K562 (cell line): Measurements from ENCODE around the gene ASAH2B. TPM values are rescaled to one million over a fixed set of nuclear protein-coding genes. Genes with fewer than 3 reads are reported as not detected.
"Not testable (repeated sequence)": the region's sequence is repeated elsewhere in the genome, so short reads cannot be mapped to it uniquely, and the experiment has no call there.

Source experiments
- ATAC-seq: fragments of 200-7000 bp; cut with Tn5 transposase; 3 replicates; pipeline ENCODE4 v1.9.1; 2020; ENCODE audit warnings: moderate library complexity
- BruUV-seq: library from RNA; stranded (reverse); fragments of 400-500 nt; replicated peaks from 2 replicates; lab custom pipeline; 2021; lab: Mats Ljungman, UMichigan
- CTCF ChIA-PET: fragments of 300-600 bp; formaldehyde crosslinking; extraction: SDS; loops from one replicate; lab custom pipeline; 2021; ENCODE audit warnings: low intra/inter-chr PET ratio; lab: Yijun Ruan, JAX
- POLR2A ChIA-PET: fragments of 300-600, 350-650 bp; sonication (Branson Sonifier 250); formaldehyde crosslinking; extraction: SDS; loops from one replicate; lab custom pipeline; 2021; ENCODE audit warnings: antibody characterized with exemption, inconsistent platforms; lab: Yijun Ruan, JAX
- DNase-seq, 4 experiments: peaks; one replicate each; pipeline versions ENCODE4 v3.0.0 to v3.0.0-alpha.2; 2011 to 2018; ENCODE audit warnings: low spot score in 3 of 4, mixed read lengths in 3 of 4; ENCODE audit errors: extremely low read depth in 1 of 4
- FAIRE-seq: peaks from 2 replicates; lab custom pipeline; 2011; peaks lifted over from hg19 to GRCh38; lab: Jason Lieb, UNC
- H2AFZ ChIP-seq: 2 replicates; pipeline ENCODE4 v1.6.0; 2011; ENCODE audit warnings: low read depth, low read length, control low read depth, inconsistent platforms
- H3K27ac ChIP-seq: fragments of 200-600 bp; 3 replicates; pipeline ENCODE4 v1.8.0; 2011; ENCODE audit warnings: low read depth, mild to moderate bottlenecking, control low read depth, inconsistent platforms, low read length, moderate library complexity, mixed read lengths; ENCODE audit errors: extremely low read depth
- H3K27me3 ChIP-seq, 2 experiments: fragments of 300-600 bp in 1 of 2; 2 replicates in 1 of 2; 3 replicates in 1 of 2; pipeline versions ENCODE4 v1.6.0 to v1.8.0; 2011; ENCODE audit warnings: inconsistent platforms in 2 of 2, low read length in 2 of 2, mild to moderate bottlenecking in 1 of 2, mixed read lengths in 1 of 2, moderate library complexity in 1 of 2; ENCODE audit not compliant: control insufficient read depth in 2 of 2, insufficient read depth in 2 of 2
- H3K36me3 ChIP-seq: fragments of 300-600 bp; 3 replicates; pipeline ENCODE4 v1.8.0; 2011; ENCODE audit warnings: mild to moderate bottlenecking, low read length, inconsistent platforms; ENCODE audit not compliant: control insufficient read depth, insufficient read depth
- H3K4me1 ChIP-seq, 2 experiments: fragments of 200-600 bp in 1 of 2; replicated peaks in 1 of 2; 2 replicates in 1 of 2; 3 replicates in 1 of 2; pipeline versions ENCODE4 v1.5.1 to v1.8.0; 2011; ENCODE audit warnings: inconsistent platforms in 2 of 2, low read length in 2 of 2, mild to moderate bottlenecking in 1 of 2, mixed read lengths in 1 of 2, moderate library complexity in 1 of 2; ENCODE audit not compliant: control insufficient read depth in 2 of 2, insufficient read depth in 2 of 2
- H3K4me2 ChIP-seq: 2 replicates; pipeline ENCODE4 v1.6.1; 2011; ENCODE audit warnings: low read length, control low read depth, inconsistent platforms, mixed read lengths; ENCODE audit not compliant: insufficient read depth
- H3K4me3 ChIP-seq: fragments of 200-600 bp; sonication (generic), shearing (Covaris generic); 2 replicates; pipeline ENCODE4 v1.5.1; 2016; ENCODE audit warnings: control low read depth, inconsistent platforms
- H3K79me2 ChIP-seq: fragments of 200-600 bp; 3 replicates; pipeline ENCODE4 v1.8.0; 2011; ENCODE audit warnings: low read length, inconsistent platforms; ENCODE audit not compliant: control insufficient read depth, insufficient read depth
- H3K9ac ChIP-seq, 2 experiments: 2 replicates each; pipeline versions ENCODE4 v1.6.0 to v1.6.1; 2011; ENCODE audit warnings: low read depth in 2 of 2, low read length in 2 of 2, control low read depth in 1 of 2, inconsistent platforms in 1 of 2, mild to moderate bottlenecking in 1 of 2, mixed read lengths in 1 of 2; ENCODE audit not compliant: insufficient read depth in 1 of 2
- H3K9me1 ChIP-seq: one replicate; pipeline ENCODE4 v1.6.0; 2011; ENCODE audit warnings: inconsistent platforms, mild to moderate bottlenecking, low read length, moderate library complexity; ENCODE audit not compliant: control insufficient read depth, insufficient read depth
- H3K9me3 ChIP-seq: replicated peaks from 2 replicates; pipeline ENCODE4 v1.5.1; 2011; ENCODE audit warnings: low read depth, low read length, inconsistent platforms; ENCODE audit not compliant: control insufficient read depth, insufficient read depth
- H4K20me1 ChIP-seq: replicated peaks from 2 replicates; pipeline ENCODE4 v1.6.1; 2011; ENCODE audit warnings: low read length, inconsistent platforms, mixed read lengths; ENCODE audit not compliant: control insufficient read depth, insufficient read depth
- CAMTA2 ChIP-seq: fragments of 250-450 bp; sonication (Bioruptor Pico); conservative IDR thresholded peaks from 2 replicates; pipeline ENCODE4 v1.5.1; 2022
- MEIS2 ChIP-seq: fragments of 450-650 bp; IDR thresholded peaks from 2 replicates; pipeline ENCODE4 v1.6.1; 2014; ENCODE audit warnings: mild to moderate bottlenecking; ENCODE audit not compliant: partially characterized antibody
- PBX2 ChIP-seq, 2 experiments: IDR thresholded peaks in 1 of 2; conservative IDR thresholded peaks in 1 of 2; 2 replicates each; pipeline ENCODE4 v1.6.1; 2016; ENCODE audit warnings: low read depth in 2 of 2, mild to moderate bottlenecking in 1 of 2, missing compliant biosample characterization in 1 of 2, missing genetic modification characterization in 1 of 2, moderate library complexity in 1 of 2
- WGBS: fragments of 100-300 bp; shearing (Covaris generic); methylation state at CpG from one replicate; pipeline ENCODE4 v1.1.6; 2016; ENCODE audit warnings: low coverage, mixed read lengths; ENCODE audit not compliant: insufficient coverage; ENCODE audit errors: missing lambda C conversion rate; 5-methylcytosine and 5-hydroxymethylcytosine counted together
- in situ Hi-C: fragments of 300-500 bp; cut with MboI; formaldehyde crosslinking; loops from 4 replicates; pipeline ENCODE4 v1.15.0; 2018; ENCODE audit warnings: inconsistent platforms, mixed read lengths
- intact Hi-C: fragments of 100-400 bp; cut with micrococcal nuclease; formaldehyde crosslinking; loops from 2 replicates; pipeline ENCODE4 v1.14.2; 2022
- polyA plus RNA-seq, 8 experiments: library from polyadenylated mRNA; depleted of rRNA in 4 of 8; stranded (reverse) in 5 of 8; unstranded in 3 of 8; fragments of >200 nt; fragmentation: Nextera tagmentation in 2 of 8; fragmentation: Illumina TruSeq in 1 of 8; extraction: Ambion mirVana in 2 of 8; extraction: Trizol in 1 of 8; gene quantifications; 2 replicates each; pipeline versions ENCODE4 v1.2.1 to v1.2.3, GENCODE V29; 2011 to 2014; ENCODE audit warnings: inconsistent platforms in 1 of 8, missing spikeins in 1 of 8
- total RNA-seq, 7 experiments: library from RNA; depleted of rRNA in 6 of 7; stranded (reverse); fragments of >200 nt in 6 of 7; fragmentation: Illumina TruSeq in 2 of 7; extraction: Trizol in 2 of 7; gene quantifications; 2 replicates each; pipeline versions ENCODE4 v1.2.1 to v1.2.3, GENCODE V29; 2011 to 2021; ENCODE audit warnings: low replicate concordance in 1 of 7
- TF ChIP-seq, protein P1 (sequence below): fragments of 450-650 bp; IDR thresholded peaks from 2 replicates; pipeline ENCODE4 v1.6.1; 2016

The ASAH2B gene
- total and polyA plus RNA-seq, 9 of the 15 experiments (the other 6 are each of a cell fraction or from before 2014, with no cell fraction given) = 5.0 to 18.3 (median 14.4) TPM

- H3K27me3 ChIP-seq = peaks cover 5 to 12% of the 10 kb centered on the region in 2 experiments; a peak in 3 of 5 replicates
- CTCF ChIA-PET, H2AFZ ChIP-seq: not testable (repeated sequence)
- TF ChIP-seq, protein P1, sequence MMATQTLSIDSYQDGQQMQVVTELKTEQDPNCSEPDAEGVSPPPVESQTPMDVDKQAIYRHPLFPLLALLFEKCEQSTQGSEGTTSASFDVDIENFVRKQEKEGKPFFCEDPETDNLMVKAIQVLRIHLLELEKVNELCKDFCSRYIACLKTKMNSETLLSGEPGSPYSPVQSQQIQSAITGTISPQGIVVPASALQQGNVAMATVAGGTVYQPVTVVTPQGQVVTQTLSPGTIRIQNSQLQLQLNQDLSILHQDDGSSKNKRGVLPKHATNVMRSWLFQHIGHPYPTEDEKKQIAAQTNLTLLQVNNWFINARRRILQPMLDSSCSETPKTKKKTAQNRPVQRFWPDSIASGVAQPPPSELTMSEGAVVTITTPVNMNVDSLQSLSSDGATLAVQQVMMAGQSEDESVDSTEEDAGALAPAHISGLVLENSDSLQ = peak; percentile 52; the same call in 1 of the 2 replicates
- TF ChIP-seq, all 486 proteins: peak for 1; not testable (repeated sequence) for 485
- H3K9me1 ChIP-seq, FAIRE-seq, BruUV-seq, in situ Hi-C loops, H3K9me3 ChIP-seq, H3K9ac ChIP-seq, H4K20me1 ChIP-seq, H3K4me1 ChIP-seq, intact Hi-C loops, H3K4me3 ChIP-seq, H3K79me2 ChIP-seq, H3K27ac ChIP-seq, DNase-seq, H3K36me3 ChIP-seq, H3K4me2 ChIP-seq: not testable (repeated sequence)
- POLR2A ChIA-PET = interaction anchor here (0.8 kb wide), 1 partner anchor 12 kb away, joined by 3 read pairs; the partner anchor contains the start of gene ASAH2B
- ATAC-seq = peak; percentile 59
- 5% methylated on average over 2 of the region's 2 CpGs for WGBS
Measured at GRCh38 chr10:50728112-50728511, 11.6 kb upstream of the ASAH2B start.

- H3K27me3 ChIP-seq; intact Hi-C loops; CTCF ChIA-PET; H3K9me1 ChIP-seq; ATAC-seq; H3K9me3 ChIP-seq; H4K20me1 ChIP-seq; in situ Hi-C loops; DNase-seq; FAIRE-seq; H3K36me3 ChIP-seq; TF ChIP-seq PBX2 (CRISPR knock-in tag; IDR thresholded peaks at IDR 0.05; ENCODE audit: low read depth): not testable (repeated sequence)
- 69% methylated on average over 23 of the region's 23 CpGs for WGBS
- peak overlapping the region; percentile 90 for H3K4me2 ChIP-seq
- POLR2A ChIA-PET = interaction anchor here (1.1 kb wide), 1 partner anchor 8 kb away, joined by 3 read pairs; no protein-coding TSS in a partner anchor
- BruUV-seq = TSS peak; percentile 94
- peaks cover 0 to 13% of the 10 kb centered on the region in 2 experiments; a peak in 2 of 5 replicates for H3K4me1 ChIP-seq
- peak overlapping the region; percentile 61 for H3K4me3 ChIP-seq
- H2AFZ ChIP-seq = peak overlapping the region; percentile 97
- peak overlapping the region; percentile 72 for H3K27ac ChIP-seq
- H3K79me2 ChIP-seq = peaks cover 12% of the 10 kb centered on the region
- H3K9ac ChIP-seq = peak overlapping the region; percentile 78 to 99
- TF ChIP-seq, protein P1 = peak; percentile 13; the same call in 1 of the 2 replicates
- TF ChIP-seq CAMTA2 (CRISPR knock-in tag) = 0 out of 2 replicates have a peak, but pooled peaks have one; percentile 35
- peak; percentile 56; the same call in 1 of the 2 replicates for TF ChIP-seq PBX2 (tag; conservative IDR thresholded peaks at IDR 0.05; ENCODE audit: low read depth)
- TF ChIP-seq MEIS2 = peak; percentile 14
Measured at GRCh38 chr10:50738987-50739617, 634 bp upstream of the ASAH2B start.
